GM23338 (cell line): ENCODE measurements around the gene CETN1. TPM values are rescaled to one million over a fixed set of nuclear protein-coding genes. Genes with fewer than 3 reads are reported as not detected.

Experiments
- ATAC-seq: fragments of 200-7000 bp; cut with Tn5 transposase; 3 replicates; pipeline ENCODE4 v1.9.1; 2020
- DNase-seq: peaks from one replicate; pipeline ENCODE4 v3.0.0-alpha.2; 2015; ENCODE audit warnings: low spot score
- H2AFZ ChIP-seq: fragments of 200-600 bp; sonication (generic); 2 replicates; pipeline ENCODE4 v1.8.0; 2016; ENCODE audit warnings: antibody characterized with exemption, mild to moderate bottlenecking, moderate library complexity
- H3F3A ChIP-seq: fragments of 200-600 bp; sonication (generic); replicated peaks from 2 replicates; pipeline ENCODE4 v1.8.0; 2017; ENCODE audit warnings: antibody characterized with exemption, mixed run types, low read depth
- H3K27ac ChIP-seq: fragments of 200-600 bp; sonication (generic); 2 replicates; pipeline ENCODE4 v1.6.1; 2016; ENCODE audit warnings: low read depth
- H3K27me3 ChIP-seq: fragments of 200-600 bp; sonication (generic); 2 replicates; pipeline ENCODE4 v1.8.0; 2016; ENCODE audit warnings: mild to moderate bottlenecking, mixed run types, moderate library complexity; ENCODE audit not compliant: insufficient read depth
- H3K36me3 ChIP-seq: fragments of 200-600 bp; sonication (generic); 2 replicates; pipeline ENCODE4 v1.8.0; 2016; ENCODE audit warnings: mild to moderate bottlenecking; ENCODE audit not compliant: insufficient read depth
- H3K4me1 ChIP-seq: fragments of 200-600 bp; sonication (generic); 2 replicates; pipeline ENCODE4 v1.8.0; 2016; ENCODE audit warnings: mild to moderate bottlenecking, moderate library complexity; ENCODE audit not compliant: insufficient read depth
- H3K4me2 ChIP-seq: fragments of 200-600 bp; sonication (generic); 2 replicates; pipeline ENCODE4 v1.7.1; 2017; ENCODE audit warnings: mixed run types
- H3K4me3 ChIP-seq: fragments of 200-600 bp; sonication (generic); 2 replicates; pipeline ENCODE4 v1.6.1; 2016; ENCODE audit warnings: mixed run types
- H3K79me2 ChIP-seq: fragments of 200-600 bp; sonication (generic); replicated peaks from 2 replicates; pipeline ENCODE4 v1.8.0; 2017; ENCODE audit warnings: mild to moderate bottlenecking; ENCODE audit not compliant: insufficient read depth
- H3K9me2 ChIP-seq: fragments of 200-600 bp; sonication (generic); 2 replicates; pipeline ENCODE4 v1.8.0; 2017; ENCODE audit not compliant: insufficient read depth
- H4K20me1 ChIP-seq: fragments of 200-600 bp; sonication (generic); replicated peaks from 2 replicates; pipeline ENCODE4 v1.8.0; 2017; ENCODE audit warnings: mild to moderate bottlenecking; ENCODE audit not compliant: insufficient read depth
- H3K27ac Mint-ChIP-seq: 2 replicates; pipeline ENCODE4 v1.8.0; 2020; ENCODE audit warnings: inconsistent platforms, mild to moderate bottlenecking, moderate library complexity, mixed read lengths
- H3K27me3 Mint-ChIP-seq: 3 replicates; pipeline ENCODE4 v1.8.0; 2022; ENCODE audit warnings: low read depth, mild to moderate bottlenecking, moderate library complexity, mixed read lengths, inconsistent platforms; ENCODE audit not compliant: insufficient read depth, poor library complexity
- H3K36me3 Mint-ChIP-seq: 3 replicates; pipeline ENCODE4 v1.8.0; 2021; ENCODE audit warnings: low read depth, mild to moderate bottlenecking, inconsistent platforms, moderate library complexity, mixed read lengths
- H3K4me1 Mint-ChIP-seq: 3 replicates; pipeline ENCODE4 v1.8.0; 2020; ENCODE audit warnings: mild to moderate bottlenecking, inconsistent platforms, mixed read lengths
- H3K4me3 Mint-ChIP-seq: 3 replicates; pipeline ENCODE4 v1.8.0; 2021; ENCODE audit warnings: moderate library complexity, mild to moderate bottlenecking, inconsistent platforms, mixed read lengths
- H3K9me3 Mint-ChIP-seq: 3 replicates; pipeline ENCODE4 v1.8.0; 2020; ENCODE audit warnings: moderate library complexity, mild to moderate bottlenecking, inconsistent platforms, mixed read lengths
- CREB1 ChIP-seq: fragments of 250-450 bp; sonication (Bioruptor Pico); IDR thresholded peaks from 2 replicates; pipeline ENCODE4 v1.5.0; 2020; ENCODE audit warnings: low read depth, mild to moderate bottlenecking, moderate library complexity
- JUNB ChIP-seq: IDR thresholded peaks from one replicate; pipeline ENCODE4 v1.6.1; 2016; ENCODE audit warnings: antibody characterized with exemption; ENCODE audit not compliant: unreplicated experiment
- NANOG ChIP-seq: IDR thresholded peaks from 2 replicates; pipeline ENCODE4 v1.6.1; 2016; ENCODE audit warnings: antibody characterized with exemption, borderline replicate concordance
- POLR2AphosphoS5 ChIP-seq: IDR thresholded peaks from 2 replicates; pipeline ENCODE4 v1.6.1; 2016; ENCODE audit warnings: antibody characterized with exemption, low read depth
- ZNF331 ChIP-seq: fragments of 250-450 bp; sonication (Bioruptor Pico); IDR thresholded peaks from 2 replicates; pipeline ENCODE4 v1.5.0; 2020; ENCODE audit warnings: low read depth, mild to moderate bottlenecking, moderate library complexity
- ZNF462 ChIP-seq: fragments of 250-450 bp; sonication (Bioruptor Pico); IDR thresholded peaks from 2 replicates; pipeline ENCODE4 v1.5.0; 2020; ENCODE audit warnings: mild to moderate bottlenecking, moderate library complexity
- polyA plus RNA-seq: library from polyadenylated mRNA; unstranded; fragments of >200 nt; fragmentation: Nextera tagmentation; extraction: Ambion mirVana; gene quantifications from 2 replicates; pipeline ENCODE4 v1.2.1, GENCODE V29; 2016
- total RNA-seq: library from RNA; depleted of rRNA; stranded (reverse); fragments of >200 nt; shearing (Covaris generic); gene quantifications from 2 replicates; pipeline ENCODE4 v1.2.3, GENCODE V29; 2014

CETN1 gene
- total and polyA plus RNA-seq, 2 experiments from 2014 or later, result not detected

GRCh38 chr18:596288-596881 lies 16.2 kb downstream of the CETN1 start:
- peak overlapping the region; percentile 68 for H3K4me2 ChIP-seq
- H2AFZ ChIP-seq, result peak overlapping the region; percentile 86; the same call in 1 of the 2 replicates
- Mint-ChIP-seq H3K27ac (no peak overlapping the region), H3K4me3 (peak overlapping the region; percentile 58; the same call in 2 of the 3 replicates), H3K9me3 (no peaks in the 10 kb centered on the region; the same call in 2 of the 3 replicates), H3K4me1 (peaks cover 6% of the 10 kb centered on the region; the same call in 2 of the 3 replicates), H3K36me3 (no peaks in the 10 kb centered on the region; the same call in 2 of the 3 replicates), H3K27me3 (peaks cover 5% of the 10 kb centered on the region)
- H3K9me2 ChIP-seq, result no peaks in the 10 kb centered on the region
- H3K4me1 ChIP-seq, result peaks cover 4% of the 10 kb centered on the region; the same call in 1 of the 2 replicates
- H3K27ac ChIP-seq, result no peak overlapping the region
- peak; percentile 86 for ATAC-seq
- peaks cover 9% of the 10 kb centered on the region for H3F3A ChIP-seq
- no peaks in the 10 kb centered on the region for H3K79me2 ChIP-seq
- peak overlapping the region; percentile 37; the same call in 1 of the 2 replicates for H3K4me3 ChIP-seq
- H4K20me1 ChIP-seq, result no peaks in the 10 kb centered on the region
- DNase-seq, result peak; percentile 85
- no peaks in the 10 kb centered on the region for H3K27me3 ChIP-seq
- no peak for TF ChIP-seq NANOG
- TF ChIP-seq POLR2AphosphoS5, result peak; percentile 68
- no peak for TF ChIP-seq CREB1
- no peaks in the 10 kb centered on the region for H3K36me3 ChIP-seq

GRCh38 chr18:598124-598589 lies 18.0 kb downstream of the CETN1 start:
- H4K20me1 ChIP-seq, result no peaks in the 10 kb centered on the region
- no peak for DNase-seq
- Mint-ChIP-seq H3K27me3 (peaks cover 5% of the 10 kb centered on the region), H3K9me3 (no peaks in the 10 kb centered on the region; the same call in 2 of the 3 replicates), H3K4me1 (peaks cover 10% of the 10 kb centered on the region; the same call in 2 of the 3 replicates), H3K27ac (no peak overlapping the region), H3K4me3 (no peak overlapping the region; the same call in 2 of the 3 replicates), H3K36me3 (no peaks in the 10 kb centered on the region; the same call in 2 of the 3 replicates)
- no peaks in the 10 kb centered on the region for H3K79me2 ChIP-seq
- no peaks in the 10 kb centered on the region for H3K9me2 ChIP-seq
- H3F3A ChIP-seq, result peaks cover 9% of the 10 kb centered on the region
- H3K27me3 ChIP-seq, result no peaks in the 10 kb centered on the region
- no peak overlapping the region for H3K4me2 ChIP-seq
- H3K4me3 ChIP-seq, result no peak overlapping the region
- peaks cover 4% of the 10 kb centered on the region; the same call in 1 of the 2 replicates for H3K4me1 ChIP-seq
- no peaks in the 10 kb centered on the region for H3K36me3 ChIP-seq
- no peak overlapping the region for H3K27ac ChIP-seq
- no peak for TF ChIP-seq NANOG
- no peak for TF ChIP-seq JUNB
- H2AFZ ChIP-seq, result peak overlapping the region; percentile 57; the same call in 1 of the 2 replicates
- ATAC-seq, result no peak

- Mint-ChIP-seq H3K4me1 (peaks cover 11% of the 10 kb centered on the region; the same call in 2 of the 3 replicates), H3K9me3 (no peaks in the 10 kb centered on the region; the same call in 2 of the 3 replicates), H3K27me3 (peaks cover 5% of the 10 kb centered on the region), H3K4me3 (no peak overlapping the region), H3K36me3 (no peaks in the 10 kb centered on the region; the same call in 2 of the 3 replicates), H3K27ac (no peak overlapping the region)
- no peaks in the 10 kb centered on the region for H3K36me3 ChIP-seq
- H3K4me1 ChIP-seq, result peaks cover 4% of the 10 kb centered on the region; the same call in 1 of the 2 replicates
- no peak overlapping the region for H3K4me3 ChIP-seq
- H4K20me1 ChIP-seq, result no peaks in the 10 kb centered on the region
- no peak overlapping the region for H3K27ac ChIP-seq
- peaks cover 9% of the 10 kb centered on the region for H3F3A ChIP-seq
- H3K79me2 ChIP-seq, result no peaks in the 10 kb centered on the region
- ATAC-seq, result no peak
- H3K4me2 ChIP-seq, result no peak overlapping the region
- no peak for DNase-seq
- H3K27me3 ChIP-seq, result no peaks in the 10 kb centered on the region
- no peaks in the 10 kb centered on the region for H3K9me2 ChIP-seq
- 0 out of 2 replicates have a peak overlapping the region, but pooled peaks have one; percentile 49 for H2AFZ ChIP-seq
- TF ChIP-seq ZNF331 (CRISPR knock-in tag) (no peak), ZNF462 (no peak), NANOG (no peak), POLR2AphosphoS5 (no peak), CREB1 (no peak)
Observed at GRCh38 chr18:600107-600506, 19.9 kb downstream of the CETN1 start.
